HG02642 (cell line): ENCODE measurements around the gene NFE2L3.
"Not testable (repeated sequence)": the region's sequence is repeated elsewhere in the genome, so short reads cannot be mapped to it uniquely, and the experiment has no call there.

Experiments
- ATAC-seq: cut with Tn5 transposase; IDR thresholded peaks from one replicate; pipeline ENCODE4 v1.9.1; 2021; ENCODE audit warnings: mild to moderate bottlenecking; ENCODE audit not compliant: unreplicated experiment, poor library complexity

Gene NFE2L3, protein sequence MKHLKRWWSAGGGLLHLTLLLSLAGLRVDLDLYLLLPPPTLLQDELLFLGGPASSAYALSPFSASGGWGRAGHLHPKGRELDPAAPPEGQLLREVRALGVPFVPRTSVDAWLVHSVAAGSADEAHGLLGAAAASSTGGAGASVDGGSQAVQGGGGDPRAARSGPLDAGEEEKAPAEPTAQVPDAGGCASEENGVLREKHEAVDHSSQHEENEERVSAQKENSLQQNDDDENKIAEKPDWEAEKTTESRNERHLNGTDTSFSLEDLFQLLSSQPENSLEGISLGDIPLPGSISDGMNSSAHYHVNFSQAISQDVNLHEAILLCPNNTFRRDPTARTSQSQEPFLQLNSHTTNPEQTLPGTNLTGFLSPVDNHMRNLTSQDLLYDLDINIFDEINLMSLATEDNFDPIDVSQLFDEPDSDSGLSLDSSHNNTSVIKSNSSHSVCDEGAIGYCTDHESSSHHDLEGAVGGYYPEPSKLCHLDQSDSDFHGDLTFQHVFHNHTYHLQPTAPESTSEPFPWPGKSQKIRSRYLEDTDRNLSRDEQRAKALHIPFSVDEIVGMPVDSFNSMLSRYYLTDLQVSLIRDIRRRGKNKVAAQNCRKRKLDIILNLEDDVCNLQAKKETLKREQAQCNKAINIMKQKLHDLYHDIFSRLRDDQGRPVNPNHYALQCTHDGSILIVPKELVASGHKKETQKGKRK

DNA sequence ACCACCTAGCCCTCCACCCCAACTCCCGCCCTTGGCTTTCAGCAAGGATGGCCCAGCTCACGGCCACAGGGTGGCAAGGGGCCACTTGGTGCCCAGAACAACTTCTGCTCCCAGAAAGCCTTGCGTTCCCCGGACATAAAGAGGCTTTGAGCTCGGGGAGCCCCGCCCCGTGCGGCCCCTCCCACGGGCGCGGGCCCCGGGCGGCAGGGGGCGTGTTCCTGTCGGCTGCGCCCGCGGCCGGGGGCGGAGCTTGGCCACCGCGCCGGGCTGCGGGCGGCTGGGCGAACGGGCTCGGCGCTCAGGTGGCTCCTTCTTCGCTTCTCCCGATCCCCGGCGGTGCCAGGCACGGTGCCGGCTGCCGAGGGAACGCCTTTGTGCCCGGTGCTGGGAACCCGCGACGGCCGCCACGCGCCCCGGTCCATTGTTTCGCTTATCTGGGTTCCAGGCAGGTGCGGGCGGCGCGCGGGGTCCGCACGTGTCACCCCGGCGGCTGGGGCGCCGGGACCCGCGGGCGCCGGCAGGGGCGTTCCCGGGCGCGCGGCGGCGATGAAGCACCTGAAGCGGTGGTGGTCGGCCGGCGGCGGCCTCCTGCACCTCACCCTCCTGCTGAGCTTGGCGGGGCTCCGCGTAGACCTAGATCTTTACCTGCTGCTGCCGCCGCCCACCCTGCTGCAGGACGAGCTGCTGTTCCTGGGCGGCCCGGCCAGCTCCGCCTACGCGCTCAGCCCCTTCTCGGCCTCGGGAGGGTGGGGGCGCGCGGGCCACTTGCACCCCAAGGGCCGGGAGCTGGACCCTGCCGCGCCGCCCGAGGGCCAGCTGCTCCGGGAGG is at the start of gene NFE2L3:
NFE2L3 (plus strand) TSS at position 246 of the 829 bp plus-strand sequence; CDS start at position 547, 301 bp downstream.
- ATAC-seq: peak; percentile 71

DNA sequence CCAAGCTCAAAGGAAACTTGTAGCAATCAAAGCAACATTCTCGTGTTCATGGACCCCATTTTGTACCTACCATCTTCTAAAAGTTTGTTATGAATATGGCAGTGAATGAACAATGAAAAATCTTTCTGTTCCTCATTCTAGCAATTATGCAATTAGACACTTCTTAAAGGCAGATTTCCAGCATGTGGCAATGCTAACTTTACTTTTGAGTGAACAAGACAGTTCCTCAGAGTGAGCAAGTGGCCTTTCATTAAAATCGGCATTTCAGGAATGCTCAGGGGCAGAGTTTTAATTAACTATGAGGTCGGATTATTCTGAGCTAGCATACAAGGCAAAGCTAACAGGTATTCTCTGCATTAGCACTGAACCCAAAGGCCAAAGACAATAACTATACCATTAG is 48.4 kb upstream of the NFE2L3 start:
- ATAC-seq: no peak

DNA sequence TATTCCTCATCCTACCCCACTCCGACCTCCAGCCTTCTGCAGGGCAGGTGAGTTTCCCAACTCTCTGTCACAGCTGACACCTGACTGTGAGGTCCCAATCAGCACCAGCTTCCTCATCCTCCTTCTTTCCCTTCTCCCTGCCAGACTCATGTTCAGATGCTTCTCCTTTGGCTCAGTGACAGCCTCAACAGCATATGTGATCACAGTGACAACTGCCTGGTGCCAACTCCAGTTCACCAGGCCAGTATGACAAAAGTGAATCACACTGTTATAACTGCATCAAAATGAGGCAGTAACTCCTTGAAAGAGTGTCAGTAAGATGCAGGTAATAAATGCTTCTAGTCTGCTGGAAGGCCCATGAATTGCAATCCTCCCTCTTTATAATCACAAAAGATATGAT is 46.8 kb upstream of the NFE2L3 start:
- ATAC-seq: no peak

DNA sequence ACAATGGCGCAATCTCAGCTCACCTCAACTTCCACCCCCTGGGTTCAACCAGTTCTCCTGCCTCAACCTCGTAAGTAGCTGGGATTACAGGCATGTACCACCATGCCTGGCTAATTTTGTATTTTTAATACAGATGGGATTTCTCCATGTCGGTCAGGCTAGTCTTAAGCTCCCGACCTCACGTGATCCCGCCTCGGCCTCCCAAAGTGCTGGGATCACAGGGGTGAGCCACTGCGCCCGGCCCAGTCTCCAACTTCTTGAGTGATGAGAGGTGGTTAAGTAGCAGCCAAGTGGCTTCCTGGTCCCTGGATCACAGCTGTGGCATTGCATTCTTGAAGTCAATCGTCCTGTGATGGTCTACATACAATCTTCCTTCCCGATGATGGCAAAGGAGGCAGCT is 46.1 kb upstream of the NFE2L3 start:
- ATAC-seq: no peak

DNA sequence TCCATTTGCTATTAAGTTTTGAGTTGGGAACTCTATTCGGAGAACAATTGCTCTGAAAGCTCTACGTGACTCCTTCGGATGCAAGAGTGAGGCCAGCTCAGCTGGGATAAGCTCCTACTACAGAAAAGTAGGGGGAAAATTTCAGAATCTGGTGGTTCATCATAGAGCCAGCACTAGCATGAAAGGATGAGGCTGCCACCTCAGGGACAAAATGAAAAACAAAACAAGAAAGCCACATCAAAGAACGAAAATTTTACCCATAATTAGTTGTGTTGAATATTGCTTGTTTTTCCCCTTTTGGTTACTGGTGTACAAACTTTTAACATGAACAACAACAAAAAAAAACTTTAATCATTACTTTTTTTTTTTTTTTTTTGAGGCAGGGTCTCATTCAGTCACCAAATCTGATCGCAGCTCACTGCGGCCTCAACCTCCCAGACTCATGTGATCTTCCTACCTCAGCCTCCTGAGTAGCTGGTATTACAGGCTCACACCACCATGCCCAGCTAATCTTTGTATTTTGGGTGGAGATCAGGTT is 39.7 kb upstream of the NFE2L3 start:
- no peak for ATAC-seq

DNA sequence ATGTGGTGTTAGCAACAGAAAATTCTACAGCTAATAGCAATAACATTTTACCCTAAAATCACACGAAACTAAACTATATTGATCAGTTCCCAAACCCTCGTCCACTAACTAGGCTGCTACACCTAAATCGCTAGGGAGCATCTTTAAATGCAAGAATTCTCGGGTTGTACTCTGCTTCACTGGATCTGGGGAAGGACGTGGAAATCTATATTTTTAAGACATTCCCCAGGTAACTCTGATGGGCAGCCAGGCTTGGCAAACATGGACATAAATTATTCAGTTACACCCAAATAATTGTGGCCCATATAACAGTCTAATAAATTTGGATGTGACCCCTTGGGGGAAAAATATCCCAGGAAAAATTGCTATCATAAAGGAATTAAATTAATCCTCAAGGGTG is 36.3 kb upstream of the NFE2L3 start:
- ATAC-seq: no peak

DNA sequence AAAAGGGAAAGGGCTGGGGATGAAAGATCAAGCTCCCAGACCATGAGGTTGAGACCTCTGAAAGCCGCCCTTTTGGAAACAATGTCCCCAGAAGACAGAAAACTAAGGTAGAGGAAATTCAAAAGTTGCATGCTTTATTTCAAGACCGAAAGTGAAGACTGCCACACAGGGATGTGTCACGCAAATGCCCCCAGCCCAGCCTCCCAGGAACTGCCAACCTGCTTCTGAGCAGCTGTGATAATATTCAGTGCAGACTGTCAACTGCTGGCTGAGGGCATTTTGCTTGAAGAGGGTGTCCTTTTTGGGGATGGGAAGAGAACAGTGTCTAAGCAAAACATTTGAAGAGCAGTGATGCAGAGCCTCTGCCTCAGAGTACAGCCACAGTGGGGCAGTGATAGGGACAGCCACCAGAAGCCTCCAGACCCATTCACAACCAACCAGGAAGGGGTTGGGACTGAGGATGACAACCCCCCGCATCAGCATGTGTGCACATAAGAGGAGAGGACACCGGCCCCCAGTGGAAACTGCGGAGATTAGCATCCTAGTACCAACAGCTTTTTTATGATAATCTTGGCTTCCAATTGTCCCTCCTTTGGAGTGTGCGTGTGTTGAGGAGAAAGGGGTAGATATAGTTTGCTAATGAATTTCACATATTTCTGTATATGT is 34.7 kb upstream of the NFE2L3 start:
- ATAC-seq: no peak

DNA sequence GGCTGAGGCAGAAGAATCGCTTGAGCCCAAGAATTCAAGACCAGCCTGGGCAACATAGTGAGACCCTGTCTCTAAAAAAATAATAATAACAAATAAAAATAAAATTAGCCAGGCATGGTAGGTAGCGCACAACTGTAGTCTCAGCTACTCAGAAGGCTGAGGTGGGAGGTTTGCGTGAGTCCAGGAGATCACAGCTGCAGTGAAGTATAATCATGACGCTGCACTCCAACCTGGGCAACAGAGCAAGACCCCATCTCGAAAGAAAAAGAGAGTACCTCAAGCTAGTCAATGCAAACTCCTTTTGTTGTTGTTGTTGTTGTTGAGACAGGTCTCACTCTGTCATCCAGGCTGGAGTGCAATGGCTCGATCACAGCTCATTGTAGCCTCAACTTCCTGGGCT is 34.0 kb upstream of the NFE2L3 start:
- no peak for ATAC-seq

DNA sequence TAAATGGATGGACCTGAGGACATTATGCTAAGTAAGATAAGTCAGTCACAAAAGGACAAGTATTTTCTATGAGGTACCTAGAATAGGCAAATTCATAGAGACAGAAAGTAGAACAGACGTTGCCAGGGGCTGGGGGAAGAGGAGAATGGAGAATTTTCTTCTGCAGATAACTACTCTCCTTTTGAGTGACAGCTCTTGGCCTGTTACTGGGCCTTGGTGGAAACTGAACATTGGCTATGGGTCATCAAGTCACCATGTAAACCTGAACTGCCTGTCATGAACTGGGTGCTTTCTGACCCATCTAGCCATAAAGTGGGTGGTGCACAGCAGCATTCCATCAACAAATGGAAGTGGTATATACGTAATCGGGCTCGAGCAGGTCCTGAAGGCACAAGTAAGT is 29.3 kb upstream of the NFE2L3 start:
- ATAC-seq: no peak

DNA sequence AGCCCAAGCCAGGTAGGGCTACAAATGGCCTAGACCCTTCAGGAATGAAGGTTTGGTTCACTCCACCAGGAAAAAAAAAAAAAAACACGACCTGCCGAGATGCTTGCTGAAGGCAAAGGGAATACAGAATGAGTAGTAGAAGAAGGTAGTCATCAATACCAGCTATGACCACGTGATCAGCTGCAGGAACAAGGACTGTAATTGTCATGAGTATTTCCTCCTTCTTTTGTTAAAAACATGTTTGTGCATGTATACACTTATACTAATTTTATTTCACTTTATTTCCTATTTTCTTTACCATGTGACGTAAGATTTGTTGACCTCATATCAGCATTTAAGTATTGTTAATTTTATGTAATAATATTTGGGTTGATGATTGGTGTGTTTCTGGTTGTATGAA is 27.2 kb upstream of the NFE2L3 start:
- ATAC-seq: not testable (repeated sequence)

DNA sequence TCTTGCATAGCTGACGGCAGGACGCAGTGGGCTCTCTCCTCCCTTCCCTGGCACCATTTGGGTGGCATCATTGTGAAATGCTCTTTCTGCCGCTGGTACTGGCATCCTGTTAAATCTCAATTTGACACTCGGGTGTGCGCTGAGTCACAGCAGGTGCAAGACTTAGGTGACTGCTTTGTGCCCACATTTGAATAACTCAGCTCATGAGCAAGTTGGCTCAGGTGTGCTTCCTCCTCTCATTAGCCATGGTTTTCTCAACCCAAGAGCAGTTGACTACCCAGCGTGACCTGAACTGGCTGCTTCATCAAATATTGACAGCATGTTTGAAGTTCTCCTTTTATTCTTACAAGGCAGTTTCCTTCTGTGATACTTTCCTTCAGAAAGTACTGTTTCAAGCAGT is 24.6 kb upstream of the NFE2L3 start:
- peak; percentile 45 for ATAC-seq

DNA sequence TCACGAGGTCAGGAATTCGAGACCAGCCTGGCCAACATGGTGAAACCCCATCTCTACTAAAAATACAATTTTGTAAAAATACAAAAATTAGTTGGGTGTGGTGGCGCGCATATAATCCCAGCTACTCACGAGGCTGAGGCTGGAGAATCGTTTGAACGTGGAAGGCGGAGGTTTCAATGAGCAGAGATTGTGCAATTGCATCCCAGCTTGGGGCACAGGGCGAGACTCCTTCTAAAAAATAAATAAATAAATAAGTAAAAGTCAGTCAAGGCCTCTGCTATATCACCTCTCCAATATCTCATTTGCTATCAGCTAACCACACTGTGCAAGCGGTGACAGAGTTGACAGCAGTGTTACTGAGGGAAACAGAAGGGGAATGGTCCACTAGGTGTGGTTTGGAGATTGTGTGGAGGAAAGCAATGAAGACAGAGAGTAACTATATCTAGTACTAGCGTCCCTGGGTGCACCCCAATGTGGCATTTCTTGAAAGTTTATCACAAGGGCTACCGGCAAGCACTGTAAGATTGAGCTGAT is 20.9 kb upstream of the NFE2L3 start:
- ATAC-seq: no peak

DNA sequence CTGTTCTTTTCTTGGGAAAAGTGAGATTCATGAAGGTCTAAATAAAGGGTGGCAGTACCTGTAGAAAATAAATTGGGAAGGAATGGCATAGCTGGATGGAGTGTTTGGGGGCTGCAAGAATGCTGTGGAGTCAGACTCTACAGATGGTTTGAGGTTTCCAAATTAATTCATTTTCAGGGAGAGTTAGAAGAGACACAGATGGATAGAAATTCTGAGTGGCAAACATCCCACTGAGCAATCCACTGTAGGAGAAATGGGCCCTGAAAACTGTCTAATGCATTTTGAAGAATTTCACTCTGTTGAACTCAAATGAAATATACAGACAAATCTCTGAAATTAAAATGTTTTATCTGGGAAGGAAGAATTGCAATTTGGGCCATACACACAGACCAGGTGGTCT is 16.9 kb upstream of the NFE2L3 start:
- no peak for ATAC-seq

DNA sequence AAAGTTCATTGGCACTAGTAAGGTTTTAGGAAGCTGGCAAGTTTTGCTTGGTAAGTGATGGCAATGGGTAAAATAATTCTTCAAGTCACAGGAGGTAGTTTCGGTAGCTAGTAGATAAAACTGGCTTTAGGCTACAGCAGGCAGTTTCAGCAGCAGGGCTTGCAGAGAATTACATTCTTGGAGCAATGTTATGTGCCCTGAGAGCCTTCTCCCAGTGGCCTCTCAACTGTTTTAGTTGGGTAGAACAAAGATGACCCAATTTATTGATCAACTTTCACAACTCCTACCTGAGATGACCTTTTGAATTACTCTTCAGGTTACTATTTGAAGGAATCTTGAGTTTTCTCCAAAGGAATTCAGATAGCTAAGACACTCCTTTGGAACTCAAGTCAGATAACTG is 16.4 kb upstream of the NFE2L3 start:
- no peak for ATAC-seq

DNA sequence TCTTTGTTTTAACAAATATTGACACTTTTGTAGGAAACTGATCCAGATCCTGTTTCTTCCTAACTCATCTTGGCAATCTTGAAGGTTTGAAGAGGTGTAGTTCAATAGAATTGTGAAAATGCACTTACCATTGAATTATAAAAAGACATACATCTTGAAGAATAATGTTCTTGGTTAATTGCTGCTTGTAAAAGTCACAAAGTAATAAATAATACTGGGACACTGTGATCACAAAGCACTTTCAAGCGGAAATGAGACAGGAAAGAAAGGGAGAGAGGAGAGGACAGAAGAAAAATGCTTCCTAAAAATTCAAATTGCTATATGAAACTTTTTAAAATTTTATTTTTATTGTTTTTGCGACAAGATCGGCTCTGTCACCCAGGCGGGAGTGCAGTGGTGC is 15.2 kb upstream of the NFE2L3 start:
- no peak for ATAC-seq

DNA sequence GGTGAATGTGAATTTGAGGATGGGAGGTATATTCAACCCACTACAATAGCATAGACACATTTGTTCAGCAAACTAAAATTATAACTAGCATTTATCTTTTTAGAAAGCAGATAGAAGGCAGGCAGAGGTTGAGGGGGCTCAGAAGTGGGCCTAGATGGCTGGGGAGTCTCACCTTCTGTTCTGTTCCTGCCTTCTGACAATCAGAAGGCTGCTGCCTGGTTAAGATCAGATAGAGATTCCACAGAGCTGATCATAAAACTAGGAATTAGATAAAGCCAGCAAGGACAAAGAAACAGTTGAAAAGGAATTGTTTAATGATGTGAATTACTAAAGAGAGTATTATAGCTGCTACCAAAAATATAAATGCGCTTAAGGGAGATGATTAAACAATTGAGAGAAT is 11.6 kb upstream of the NFE2L3 start:
- ATAC-seq: no peak

DNA sequence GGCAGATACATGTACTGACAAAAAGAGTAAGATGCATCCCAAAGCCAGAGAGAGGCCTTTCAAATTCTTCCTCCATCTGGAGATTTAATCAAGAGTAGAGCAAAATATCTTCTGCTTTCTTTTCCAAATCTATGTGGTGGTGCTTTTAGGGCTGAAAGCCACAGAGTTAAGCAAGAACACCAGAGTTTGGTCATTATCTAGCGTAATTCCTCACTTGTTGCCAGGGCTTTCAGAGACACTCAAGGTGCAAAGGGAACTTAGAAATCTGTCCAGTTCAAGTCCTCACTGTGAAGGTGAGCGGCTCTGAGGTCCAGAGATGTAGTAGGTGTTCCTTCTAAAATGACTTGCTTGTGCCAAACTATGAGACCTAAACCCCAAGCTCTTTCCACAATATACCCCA is 10.9 kb upstream of the NFE2L3 start:
- no peak for ATAC-seq

DNA sequence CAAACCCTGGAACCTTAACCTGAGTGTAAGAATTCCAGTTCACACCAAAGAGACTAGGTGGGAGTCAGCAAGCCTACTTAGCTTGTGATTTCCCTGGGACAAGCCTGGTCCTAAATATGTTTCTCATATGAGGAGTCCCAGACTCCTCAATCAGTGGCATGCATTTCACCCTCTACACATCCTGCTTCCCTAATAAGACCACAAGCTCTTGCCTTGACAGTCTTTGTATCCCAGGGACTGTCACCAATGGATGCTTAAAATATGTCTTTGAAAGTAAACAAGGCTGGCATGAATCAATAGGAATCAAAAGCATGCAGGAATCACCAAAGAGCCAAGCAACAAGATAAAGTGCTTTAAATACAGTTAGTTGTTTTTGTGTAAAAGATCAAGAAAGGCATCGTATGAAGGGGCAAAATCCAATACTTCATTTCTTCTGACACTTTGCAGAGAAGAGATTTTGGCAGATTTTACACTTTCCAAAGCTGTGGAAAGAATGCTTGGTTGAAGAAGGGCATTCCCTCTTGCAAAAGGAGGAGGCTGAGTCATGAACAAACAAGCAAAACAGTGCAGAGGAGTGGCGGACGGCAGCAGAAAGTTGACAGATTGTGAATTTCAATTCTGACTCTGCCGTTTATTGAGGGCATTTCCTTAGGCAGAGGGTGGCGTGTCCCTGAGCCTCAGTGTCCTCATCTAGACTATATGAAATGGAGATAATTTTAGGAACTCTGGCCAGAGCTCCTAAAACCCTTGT is 8.5 kb upstream of the NFE2L3 start:
- no peak for ATAC-seq
